ENCODE measurements around the gene HLA-F.

HLA-F gene

GRCh38 chr6:29762781-29763214 is 39.6 kb downstream of the HLA-F start:
- no peak for DNase-seq (ENCODE audit: low read depth in 2 of 2)

GRCh38 chr6:29763491-29764289 is 40.5 kb downstream of the HLA-F start:
- no peak for DNase-seq (ENCODE audit: low read depth in 2 of 2)

GRCh38 chr6:29764422-29765196 is 41.4 kb downstream of the HLA-F start:
- DNase-seq (ENCODE audit: low read depth in 2 of 2), result no peak

GRCh38 chr6:29769336-29769735 is 46.1 kb downstream of the HLA-F start:
- no peak for DNase-seq (ENCODE audit: low read depth in 2 of 2)

GRCh38 chr6:29770306-29770705 is 47.1 kb downstream of the HLA-F start:
- no peak for DNase-seq (ENCODE audit: low read depth in 2 of 2)

GRCh38 chr6:29776684-29777083 is 53.5 kb downstream of the HLA-F start:
- no peak for DNase-seq (ENCODE audit: low read depth in 2 of 2)
